Measurements from ENCODE around the gene SMYD5. TPM values are rescaled to one million over a fixed set of nuclear protein-coding genes. Genes with fewer than 3 reads are reported as not detected.
A peak's percentile ranks its signal among the peaks of the same experiment; 100 is the strongest.
"Not testable (repeated sequence)": the region's sequence is repeated elsewhere in the genome, so short reads cannot be mapped to it uniquely, and the experiment has no call there.

Gene SMYD5
- total RNA-seq, 1 donor: 20.7 TPM

- no peak for DNase-seq (ENCODE audit: low read depth)
- TF ChIP-seq, protein P1, sequence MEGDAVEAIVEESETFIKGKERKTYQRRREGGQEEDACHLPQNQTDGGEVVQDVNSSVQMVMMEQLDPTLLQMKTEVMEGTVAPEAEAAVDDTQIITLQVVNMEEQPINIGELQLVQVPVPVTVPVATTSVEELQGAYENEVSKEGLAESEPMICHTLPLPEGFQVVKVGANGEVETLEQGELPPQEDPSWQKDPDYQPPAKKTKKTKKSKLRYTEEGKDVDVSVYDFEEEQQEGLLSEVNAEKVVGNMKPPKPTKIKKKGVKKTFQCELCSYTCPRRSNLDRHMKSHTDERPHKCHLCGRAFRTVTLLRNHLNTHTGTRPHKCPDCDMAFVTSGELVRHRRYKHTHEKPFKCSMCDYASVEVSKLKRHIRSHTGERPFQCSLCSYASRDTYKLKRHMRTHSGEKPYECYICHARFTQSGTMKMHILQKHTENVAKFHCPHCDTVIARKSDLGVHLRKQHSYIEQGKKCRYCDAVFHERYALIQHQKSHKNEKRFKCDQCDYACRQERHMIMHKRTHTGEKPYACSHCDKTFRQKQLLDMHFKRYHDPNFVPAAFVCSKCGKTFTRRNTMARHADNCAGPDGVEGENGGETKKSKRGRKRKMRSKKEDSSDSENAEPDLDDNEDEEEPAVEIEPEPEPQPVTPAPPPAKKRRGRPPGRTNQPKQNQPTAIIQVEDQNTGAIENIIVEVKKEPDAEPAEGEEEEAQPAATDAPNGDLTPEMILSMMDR (IDR thresholded peaks at IDR 0.05; ENCODE audit: insufficient read depth, low read depth, low read length): no peak
- H3K4me3 ChIP-seq (ENCODE audit: low read depth, low read length): no peak overlapping the region
Observed at GRCh38 chr2:73197579-73197978, 16.5 kb upstream of the SMYD5 start.

GRCh38 chr2:73200281-73200680 lies 13.8 kb upstream of the SMYD5 start:
- DNase-seq (ENCODE audit: low read depth): not testable (repeated sequence)

DNA sequence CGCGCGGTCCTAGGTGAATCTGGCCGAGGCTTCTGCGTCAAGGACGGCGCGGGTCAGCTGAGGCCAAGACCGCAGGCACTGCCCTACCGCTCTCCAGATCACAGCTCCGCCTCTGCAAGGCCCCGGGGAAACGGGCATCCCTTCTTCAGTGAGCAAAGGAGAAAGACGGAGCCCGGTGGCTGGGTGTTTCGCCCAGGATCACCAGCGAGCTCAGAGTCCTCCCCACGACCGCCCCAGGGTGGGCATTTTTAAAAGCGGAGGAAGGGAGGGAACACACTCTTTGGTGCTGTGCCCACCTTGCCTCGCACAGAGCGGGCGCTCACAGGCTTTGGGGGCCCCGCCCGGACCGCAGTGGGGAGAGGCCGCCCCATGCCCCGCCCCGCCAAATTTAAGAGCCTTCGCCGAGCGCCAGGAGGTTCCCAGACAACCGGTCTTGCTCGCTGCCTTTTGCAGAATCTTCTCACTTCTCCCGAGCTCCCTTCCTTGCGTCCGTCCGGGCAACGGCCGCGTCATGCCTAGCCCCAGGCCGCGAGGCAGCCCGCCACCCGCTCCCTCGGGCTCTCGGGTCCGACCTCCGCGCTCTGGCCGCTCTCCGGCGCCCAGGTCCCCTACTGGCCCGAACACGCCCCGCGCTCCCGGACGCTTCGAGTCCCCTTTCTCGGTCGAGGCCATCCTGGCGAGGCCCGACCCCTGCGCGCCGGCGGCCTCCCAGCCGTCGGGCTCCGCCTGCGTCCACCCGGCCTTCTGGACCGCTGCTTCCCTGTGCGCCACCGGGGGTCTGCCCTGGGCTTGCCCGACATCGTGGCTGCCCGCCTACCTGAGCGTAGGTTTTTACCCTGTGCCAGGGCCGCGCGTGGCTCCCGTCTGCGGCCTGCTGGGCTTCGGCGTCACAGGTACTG lies 11.6 kb upstream of the SMYD5 start, which contains the start of gene NOTO:
Gene NOTO (plus strand): TSS at position 419 of the 899 bp plus-strand sequence. CDS start 93 bp downstream, at position 512.
- DNase-seq (ENCODE audit: low read depth): peak; percentile 50
- TF ChIP-seq, protein P1 (IDR thresholded peaks at IDR 0.05; ENCODE audit: insufficient read depth, low read depth, low read length): no peak
- H3K4me3 ChIP-seq (ENCODE audit: low read depth, low read length): peak within 1 kb of the TSS; percentile 10

More at GRCh38 chr2:73200281-73200680, 13.8 kb upstream of the SMYD5 start:
- H3K4me3 ChIP-seq (ENCODE audit: low read depth, low read length): not testable (repeated sequence)

DNA sequence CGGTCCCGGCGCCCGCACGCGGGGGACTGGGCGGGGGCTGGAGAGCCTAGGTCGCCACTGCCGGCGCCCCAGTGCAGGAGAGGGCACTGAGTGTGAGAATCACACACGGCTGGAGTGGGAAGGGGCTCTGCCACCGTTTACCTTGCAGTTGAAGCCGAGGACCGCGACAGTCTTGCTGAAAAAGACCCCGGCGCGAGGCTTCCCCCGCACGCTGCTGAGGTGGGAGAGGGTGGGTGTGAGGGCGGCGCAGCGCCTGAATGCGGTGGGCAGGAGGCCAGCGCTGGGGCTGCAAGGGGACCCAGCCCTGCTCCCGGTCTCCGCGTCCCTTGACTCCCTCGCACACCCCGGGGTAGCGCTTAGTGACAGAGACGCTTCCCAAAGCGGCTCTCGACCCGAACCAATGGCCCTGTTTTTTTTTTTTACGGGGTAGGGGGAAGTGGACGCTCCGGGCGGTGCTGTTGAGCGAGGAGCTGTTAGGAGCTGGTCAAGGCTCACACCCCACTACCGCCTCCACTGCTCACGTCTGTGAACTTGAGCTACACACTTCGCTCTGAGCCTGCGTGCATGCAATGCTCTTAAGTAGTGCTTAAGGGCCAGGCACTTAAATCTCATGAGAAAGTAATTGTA lies 10.9 kb upstream of the SMYD5 start:
- H3K4me3 ChIP-seq (ENCODE audit: low read depth, low read length): no peak overlapping the region
- TF ChIP-seq, protein P1 (IDR thresholded peaks at IDR 0.05; ENCODE audit: insufficient read depth, low read depth, low read length): no peak
- peak; percentile 7 for DNase-seq (ENCODE audit: low read depth)

- TF ChIP-seq, protein P1 (IDR thresholded peaks at IDR 0.05; ENCODE audit: insufficient read depth, low read depth, low read length): no peak
- no peak for DNase-seq (ENCODE audit: low read depth)
- H3K4me3 ChIP-seq (ENCODE audit: low read depth, low read length): no peak overlapping the region
Observed at GRCh38 chr2:73205611-73206010, 8.4 kb upstream of the SMYD5 start.

- no peak for DNase-seq (ENCODE audit: low read depth)
- no peak overlapping the region for H3K4me3 ChIP-seq (ENCODE audit: low read depth, low read length)
- TF ChIP-seq, protein P1 (IDR thresholded peaks at IDR 0.05; ENCODE audit: insufficient read depth, low read depth, low read length): no peak
Observed at GRCh38 chr2:73208258-73208657, 5.8 kb upstream of the SMYD5 start.

GRCh38 chr2:73210019-73210418 lies 4.0 kb upstream of the SMYD5 start:
- DNase-seq (ENCODE audit: low read depth): no peak
- TF ChIP-seq, protein P1 (IDR thresholded peaks at IDR 0.05; ENCODE audit: insufficient read depth, low read depth, low read length): no peak
- H3K4me3 ChIP-seq (ENCODE audit: low read depth, low read length): no peak overlapping the region
